ENCODE data around the gene LYPD6.

LYPD6 gene

GRCh38 chr2:149410701-149411484 lies 80.5 kb downstream of the LYPD6 start:
- no peaks in the 10 kb centered on the region for H3K36me3 ChIP-seq
- no peaks in the 10 kb centered on the region for H3K9me3 ChIP-seq (ENCODE audit: severe bottlenecking)
- no peak for TF ChIP-seq CTCF (IDR thresholded peaks at IDR 0.05; ENCODE audit: low read depth, low read length)
- H3K27ac ChIP-seq: no peak overlapping the region
- no peak for DNase-seq
- no peaks in the 10 kb centered on the region for H3K27me3 ChIP-seq (ENCODE audit: insufficient read depth, low read depth, severe bottlenecking)
- no peak overlapping the region for H3K4me3 ChIP-seq (ENCODE audit: low read depth, low read length)

GRCh38 chr2:149413487-149413886 lies 83.1 kb downstream of the LYPD6 start:
- H3K36me3 ChIP-seq: no peaks in the 10 kb centered on the region
- no peaks in the 10 kb centered on the region for H3K27me3 ChIP-seq (ENCODE audit: insufficient read depth, low read depth, severe bottlenecking)
- no peak for DNase-seq
- TF ChIP-seq CTCF (IDR thresholded peaks at IDR 0.05; ENCODE audit: low read depth, low read length): no peak
- no peak overlapping the region for H3K4me3 ChIP-seq (ENCODE audit: low read depth, low read length)
- H3K9me3 ChIP-seq (ENCODE audit: severe bottlenecking): no peaks in the 10 kb centered on the region
- no peak overlapping the region for H3K27ac ChIP-seq

- DNase-seq: no peak
Observed at GRCh38 chr2:149415086-149415485, 84.7 kb downstream of the LYPD6 start.

GRCh38 chr2:149418065-149418464 lies 87.7 kb downstream of the LYPD6 start:
- H3K4me3 ChIP-seq (ENCODE audit: low read depth, low read length): no peak overlapping the region
- no peak for DNase-seq
- H3K36me3 ChIP-seq: no peaks in the 10 kb centered on the region
- TF ChIP-seq CTCF (IDR thresholded peaks at IDR 0.05; ENCODE audit: low read depth, low read length): no peak
- no peaks in the 10 kb centered on the region for H3K27me3 ChIP-seq (ENCODE audit: insufficient read depth, low read depth, severe bottlenecking)
- no peaks in the 10 kb centered on the region for H3K9me3 ChIP-seq (ENCODE audit: severe bottlenecking)
- H3K27ac ChIP-seq: no peak overlapping the region

More at GRCh38 chr2:149415086-149415485, 84.7 kb downstream of the LYPD6 start:
- H3K27me3 ChIP-seq (ENCODE audit: insufficient read depth, low read depth, severe bottlenecking): no peaks in the 10 kb centered on the region
- H3K9me3 ChIP-seq (ENCODE audit: severe bottlenecking): no peaks in the 10 kb centered on the region
- H3K27ac ChIP-seq: no peak overlapping the region
- no peak overlapping the region for H3K4me3 ChIP-seq (ENCODE audit: low read depth, low read length)
- TF ChIP-seq CTCF (IDR thresholded peaks at IDR 0.05; ENCODE audit: low read depth, low read length): no peak
- H3K36me3 ChIP-seq: no peaks in the 10 kb centered on the region

GRCh38 chr2:149420053-149420963 lies 89.9 kb downstream of the LYPD6 start:
- TF ChIP-seq CTCF (IDR thresholded peaks at IDR 0.05; ENCODE audit: low read depth, low read length): no peak
- Histone ChIP-seq H3K36me3 (no peaks in the 10 kb centered on the region), H3K9me3 (ENCODE audit: severe bottlenecking) (no peaks in the 10 kb centered on the region), H3K27ac (no peak overlapping the region), H3K4me3 (ENCODE audit: low read depth, low read length) (no peak overlapping the region), H3K27me3 (ENCODE audit: insufficient read depth, low read depth, severe bottlenecking) (no peaks in the 10 kb centered on the region)
- no peak for DNase-seq

Data from WERI-Rb-1 (cell line).